Activated CD4-positive, CD25-positive, alpha-beta regulatory T cell treated with anti-CD3 and anti-CD28 coated beads, Interleukin-2, amount 50 U/mL, for 72 hours (primary cell): ENCODE data around the gene LRRC26.

Experiments used
- DNase-seq: peaks from one replicate; pipeline ENCODE4 v3.0.0; 2021

Gene LRRC26

GRCh38 chr9:137198902-137199283, 29.0 kb upstream of the LRRC26 start:
- no peak for DNase-seq

GRCh38 chr9:137198051-137198901, 28.4 kb upstream of the LRRC26 start:
- no peak for DNase-seq

GRCh38 chr9:137195525-137196220, 25.8 kb upstream of the LRRC26 start:
- no peak for DNase-seq

- no peak for DNase-seq
Observed at GRCh38 chr9:137194909-137195308, 25.1 kb upstream of the LRRC26 start.

GRCh38 chr9:137194388-137194787, 24.5 kb upstream of the LRRC26 start:
- no peak for DNase-seq

- no peak for DNase-seq
Observed at GRCh38 chr9:137193771-137194170, 23.9 kb upstream of the LRRC26 start.

- DNase-seq: no peak
Observed at GRCh38 chr9:137192859-137193258, 23.0 kb upstream of the LRRC26 start.

GRCh38 chr9:137192448-137192780, 22.6 kb upstream of the LRRC26 start:
- no peak for DNase-seq

- no peak for DNase-seq
Observed at GRCh38 chr9:137191691-137192447, 22.0 kb upstream of the LRRC26 start.

GRCh38 chr9:137191245-137191644, 21.4 kb upstream of the LRRC26 start:
- no peak for DNase-seq

- DNase-seq: no peak
Observed at GRCh38 chr9:137190315-137190856, 20.5 kb upstream of the LRRC26 start.

GRCh38 chr9:137189297-137190295, 19.7 kb upstream of the LRRC26 start:
- no peak for DNase-seq

GRCh38 chr9:137188490-137189296, 18.8 kb upstream of the LRRC26 start, which contains the start of the genes ANAPC2 and SSNA1:
ANAPC2 (minus strand) TSS chr9:137188560; CDS start chr9:137188532, 28 bp downstream.
SSNA1 (plus strand) TSS chr9:137188676; CDS start chr9:137188727, 51 bp downstream.
- DNase-seq: peak; percentile 96

GRCh38 chr9:137188086-137188489, 18.2 kb upstream of the LRRC26 start:
- DNase-seq: no peak

GRCh38 chr9:137187386-137187785, 17.5 kb upstream of the LRRC26 start:
- DNase-seq: no peak

GRCh38 chr9:137186385-137186784, 16.5 kb upstream of the LRRC26 start:
- no peak for DNase-seq

GRCh38 chr9:137185921-137186320, 16.1 kb upstream of the LRRC26 start:
- DNase-seq: no peak

- DNase-seq: no peak
Observed at GRCh38 chr9:137184881-137185660, 15.2 kb upstream of the LRRC26 start.

- DNase-seq: no peak
Observed at GRCh38 chr9:137183980-137184595, 14.2 kb upstream of the LRRC26 start.

- no peak for DNase-seq
Observed at GRCh38 chr9:137182836-137183235, 13.0 kb upstream of the LRRC26 start.
